ENCODE data around the gene CASQ2.

GRCh38 chr1:115805597-115805996, 37.1 kb upstream of the CASQ2 start:
- no peak for TF ChIP-seq CREB1 (IDR thresholded peaks at IDR 0.05; ENCODE audit: low read depth)
- TF ChIP-seq CTCF (IDR thresholded peaks at IDR 0.05 in 2 of 3, conservative IDR thresholded peaks at IDR 0.05 in 1 of 3; ENCODE audit: control insufficient read depth in 2 of 3, extremely low read depth in 1 of 3, insufficient read depth in 1 of 3, low read depth in 3 of 3, low read length in 3 of 3): no peak
- no peak for TF ChIP-seq POLR2AphosphoS5 (IDR thresholded peaks at IDR 0.05; ENCODE audit: low read length)
- TF ChIP-seq, protein P1, sequence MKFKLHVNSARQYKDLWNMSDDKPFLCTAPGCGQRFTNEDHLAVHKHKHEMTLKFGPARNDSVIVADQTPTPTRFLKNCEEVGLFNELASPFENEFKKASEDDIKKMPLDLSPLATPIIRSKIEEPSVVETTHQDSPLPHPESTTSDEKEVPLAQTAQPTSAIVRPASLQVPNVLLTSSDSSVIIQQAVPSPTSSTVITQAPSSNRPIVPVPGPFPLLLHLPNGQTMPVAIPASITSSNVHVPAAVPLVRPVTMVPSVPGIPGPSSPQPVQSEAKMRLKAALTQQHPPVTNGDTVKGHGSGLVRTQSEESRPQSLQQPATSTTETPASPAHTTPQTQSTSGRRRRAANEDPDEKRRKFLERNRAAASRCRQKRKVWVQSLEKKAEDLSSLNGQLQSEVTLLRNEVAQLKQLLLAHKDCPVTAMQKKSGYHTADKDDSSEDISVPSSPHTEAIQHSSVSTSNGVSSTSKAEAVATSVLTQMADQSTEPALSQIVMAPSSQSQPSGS (IDR thresholded peaks at IDR 0.05; ENCODE audit: low read length): no peak
- no peak for TF ChIP-seq MEF2A (IDR thresholded peaks at IDR 0.05; ENCODE audit: insufficient read depth, low read depth, low read length)
- TF ChIP-seq GABPA (IDR thresholded peaks at IDR 0.05; ENCODE audit: low read depth): no peak
- TF ChIP-seq SUZ12 (IDR thresholded peaks at IDR 0.05; ENCODE audit: unreplicated experiment): no peak
- TF ChIP-seq RAD21 (IDR thresholded peaks at IDR 0.05; ENCODE audit: insufficient read depth, low read depth, low read length): no peak
- no peak for TF ChIP-seq EZH2 (IDR thresholded peaks at IDR 0.05; ENCODE audit: borderline replicate concordance, control insufficient read depth, low read depth, low read length)
- TF ChIP-seq YY1 (IDR thresholded peaks at IDR 0.05; ENCODE audit: low read depth, low read length): no peak
- TF ChIP-seq MTA3 (IDR thresholded peaks at IDR 0.05; ENCODE audit: borderline replicate concordance, low read length): no peak
- no peak for TF ChIP-seq BHLHE40 (IDR thresholded peaks at IDR 0.05; ENCODE audit: borderline replicate concordance in 1 of 2, low read depth in 2 of 2, low read length in 1 of 2)
- no peak for TF ChIP-seq TARDBP (IDR thresholded peaks at IDR 0.05; ENCODE audit: borderline replicate concordance)
